Hepatocyte (in vitro differentiated cells): ENCODE data around the gene FIS1. TPM values are rescaled to one million over a fixed set of nuclear protein-coding genes. Genes with fewer than 3 reads are reported as not detected.
"Not testable (repeated sequence)": the region's sequence is repeated elsewhere in the genome, so short reads cannot be mapped to it uniquely, and the experiment has no call there.

Experiments used
- DNase-seq: peaks from one replicate; pipeline ENCODE4 v3.0.0-alpha.2; 2016; ENCODE audit warnings: low spot score
- H2AFZ ChIP-seq: fragments of 200-600 bp; sonication (generic); 2 replicates; pipeline ENCODE4 v1.6.0; 2016; ENCODE audit warnings: antibody characterized with exemption, mild to moderate bottlenecking
- H3K27ac ChIP-seq: fragments of 200-600 bp; sonication (generic); 2 replicates; pipeline ENCODE4 v1.5.1; 2016; ENCODE audit warnings: mild to moderate bottlenecking
- H3K27me3 ChIP-seq: fragments of 200-600 bp; sonication (generic); 2 replicates; pipeline ENCODE4 v1.6.1; 2016
- H3K36me3 ChIP-seq: fragments of 200-600 bp; sonication (generic); replicated peaks from 2 replicates; pipeline ENCODE4 v1.5.1; 2016; ENCODE audit warnings: low read depth; ENCODE audit not compliant: insufficient read depth
- H3K4me1 ChIP-seq: fragments of 200-600 bp; sonication (generic); 2 replicates; pipeline ENCODE4 v1.5.1; 2016; ENCODE audit warnings: mild to moderate bottlenecking, moderate library complexity; ENCODE audit not compliant: insufficient read depth
- H3K4me2 ChIP-seq: fragments of 200-600 bp; sonication (generic); 2 replicates; pipeline ENCODE4 v1.6.0; 2016
- H3K4me3 ChIP-seq: fragments of 200-600 bp; sonication (generic); 2 replicates; pipeline ENCODE4 v1.5.1; 2016; ENCODE audit warnings: mild to moderate bottlenecking
- H3K79me2 ChIP-seq: fragments of 200-600 bp; sonication (generic); 2 replicates; pipeline ENCODE4 v1.6.0; 2017; ENCODE audit warnings: mild to moderate bottlenecking
- H3K9me2 ChIP-seq: fragments of 200-600 bp; sonication (generic); replicated peaks from 2 replicates; pipeline ENCODE4 v1.6.0; 2017; ENCODE audit warnings: mild to moderate bottlenecking; ENCODE audit not compliant: insufficient read depth
- H3K9me3 ChIP-seq: fragments of 200-600 bp; sonication (generic); 2 replicates; pipeline ENCODE4 v1.5.1; 2016; ENCODE audit warnings: low read depth, mild to moderate bottlenecking
- H4K20me1 ChIP-seq: fragments of 200-600 bp; sonication (generic); 2 replicates; pipeline ENCODE4 v1.6.0; 2016; ENCODE audit warnings: mild to moderate bottlenecking; ENCODE audit not compliant: insufficient read depth, poor library complexity, severe bottlenecking
- CTCF ChIP-seq: fragments of 200-600 bp; sonication (generic); IDR thresholded peaks from 2 replicates; pipeline ENCODE4 v1.5.1; 2016; ENCODE audit warnings: antibody characterized with exemption, mild to moderate bottlenecking; ENCODE audit not compliant: poor library complexity
- EZH2 ChIP-seq: fragments of 200-600 bp; sonication (generic); IDR thresholded peaks from 2 replicates; pipeline ENCODE4 v1.6.1; 2016; ENCODE audit warnings: antibody characterized with exemption, mild to moderate bottlenecking, borderline replicate concordance
- EZH2phosphoT487 ChIP-seq: fragments of 200-600 bp; sonication (generic); IDR thresholded peaks from one replicate; pipeline ENCODE4 v1.6.1; 2018; ENCODE audit warnings: antibody characterized with exemption, mild to moderate bottlenecking, low read depth, moderate library complexity; ENCODE audit not compliant: unreplicated experiment, severe bottlenecking
- WGBS: methylation state at CpG from one replicate; pipeline ENCODE4 v1.1.6; 2016; ENCODE audit warnings: low lambda C conversion rate; ENCODE audit errors: missing lambda C conversion rate; 5-methylcytosine and 5-hydroxymethylcytosine counted together
- polyA plus RNA-seq: library from polyadenylated mRNA; unstranded; fragments of >200 nt; fragmentation: Nextera tagmentation; extraction: Ambion mirVana; gene quantifications from 2 replicates; pipeline ENCODE4 v1.2.1, GENCODE V29; 2016
- total RNA-seq: library from RNA; depleted of rRNA; stranded (reverse); fragments of >200 nt; gene quantifications from 2 replicates; pipeline ENCODE4 v1.2.3, GENCODE V29; 2014

FIS1 gene
- total and polyA plus RNA-seq, 2 experiments from 2014 or later: 150 to 193 TPM

GRCh38 chr7:101201695-101202602, 42.9 kb downstream of the FIS1 start:
- Histone ChIP-seq H3K79me2 (no peaks in the 10 kb centered on the region), H3K4me3 (no peak overlapping the region), H3K27me3 (peaks cover 37% of the 10 kb centered on the region), H2AFZ (peak overlapping the region; percentile 60), H3K9me3 (no peaks in the 10 kb centered on the region), H3K9me2 (no peaks in the 10 kb centered on the region), H4K20me1 (no peaks in the 10 kb centered on the region), H3K36me3 (no peaks in the 10 kb centered on the region), H3K4me1 (no peaks in the 10 kb centered on the region), H3K4me2 (peak overlapping the region; percentile 84), H3K27ac (peak overlapping the region; percentile 46)
- no peak for DNase-seq
- no peak for TF ChIP-seq EZH2phosphoT487
- TF ChIP-seq CTCF: no peak
- no peak for TF ChIP-seq EZH2
- 25% methylated on average over 52 of the region's 75 CpGs for WGBS

- H4K20me1 ChIP-seq: no peaks in the 10 kb centered on the region
- H3K27me3 ChIP-seq: peaks cover 37% of the 10 kb centered on the region
- peak within 1 kb of the TSS; percentile 60 for H2AFZ ChIP-seq
- peak within 1 kb of the TSS; percentile 84 for H3K4me2 ChIP-seq
- no peaks in the 10 kb centered on the region for H3K9me3 ChIP-seq
- 26% methylated on average over 21 of the region's 21 CpGs for WGBS
- no peaks in the 10 kb centered on the region for H3K79me2 ChIP-seq
- H3K36me3 ChIP-seq: no peaks in the 10 kb centered on the region
- H3K4me3 ChIP-seq: no peak within 1 kb of the TSS
- no peaks in the 10 kb centered on the region for H3K9me2 ChIP-seq
- peak within 1 kb of the TSS; percentile 93 for H3K27ac ChIP-seq
- DNase-seq: peak; percentile 81
- no peak for TF ChIP-seq EZH2phosphoT487
- TF ChIP-seq EZH2: no peak
- TF ChIP-seq CTCF: no peak
- no peaks in the 10 kb centered on the region for H3K4me1 ChIP-seq
Observed at GRCh38 chr7:101200862-101201599, 43.9 kb downstream of the FIS1 start, which contains the start of gene MOGAT3. Gene MOGAT3, minus strand, starts transcription at chr7:101201036. Its CDS starts 182 bp downstream, at chr7:101200854.

GRCh38 chr7:101200504-101200861, 44.4 kb downstream of the FIS1 start:
- Histone ChIP-seq H2AFZ (no peak overlapping the region), H3K79me2 (no peaks in the 10 kb centered on the region), H3K27ac (peak overlapping the region; percentile 93), H3K27me3 (peaks cover 37% of the 10 kb centered on the region), H3K4me2 (peak overlapping the region; percentile 84), H3K4me1 (no peaks in the 10 kb centered on the region), H3K4me3 (no peak overlapping the region), H4K20me1 (no peaks in the 10 kb centered on the region), H3K9me3 (no peaks in the 10 kb centered on the region), H3K36me3 (no peaks in the 10 kb centered on the region), H3K9me2 (no peaks in the 10 kb centered on the region)
- 88% methylated on average over 2 of the region's 2 CpGs for WGBS
- DNase-seq: peak; percentile 8
- TF ChIP-seq EZH2: no peak
- no peak for TF ChIP-seq EZH2phosphoT487
- TF ChIP-seq CTCF: no peak

- WGBS: 94% methylated on average over 10 of the region's 10 CpGs
- not testable (repeated sequence) for H3K79me2 ChIP-seq, H4K20me1 ChIP-seq, H2AFZ ChIP-seq, H3K27ac ChIP-seq, H3K9me3 ChIP-seq, H3K4me1 ChIP-seq, DNase-seq, H3K4me3 ChIP-seq, H3K36me3 ChIP-seq, H3K9me2 ChIP-seq
- H3K27me3 ChIP-seq: peaks cover 37% of the 10 kb centered on the region
- H3K4me2 ChIP-seq: peak overlapping the region; percentile 84
Observed at GRCh38 chr7:101199522-101199921, 45.4 kb downstream of the FIS1 start.
